NCI-H2171 treated with DMSO at 0.1 percent for 48 hours (cell line): ENCODE data around the gene NT5DC1.

ENCODE experiments used
- DNase-seq: peaks from one replicate; lab custom pipeline; 2025; lab: John Stamatoyannopoulos, UW

Gene NT5DC1

DNA sequence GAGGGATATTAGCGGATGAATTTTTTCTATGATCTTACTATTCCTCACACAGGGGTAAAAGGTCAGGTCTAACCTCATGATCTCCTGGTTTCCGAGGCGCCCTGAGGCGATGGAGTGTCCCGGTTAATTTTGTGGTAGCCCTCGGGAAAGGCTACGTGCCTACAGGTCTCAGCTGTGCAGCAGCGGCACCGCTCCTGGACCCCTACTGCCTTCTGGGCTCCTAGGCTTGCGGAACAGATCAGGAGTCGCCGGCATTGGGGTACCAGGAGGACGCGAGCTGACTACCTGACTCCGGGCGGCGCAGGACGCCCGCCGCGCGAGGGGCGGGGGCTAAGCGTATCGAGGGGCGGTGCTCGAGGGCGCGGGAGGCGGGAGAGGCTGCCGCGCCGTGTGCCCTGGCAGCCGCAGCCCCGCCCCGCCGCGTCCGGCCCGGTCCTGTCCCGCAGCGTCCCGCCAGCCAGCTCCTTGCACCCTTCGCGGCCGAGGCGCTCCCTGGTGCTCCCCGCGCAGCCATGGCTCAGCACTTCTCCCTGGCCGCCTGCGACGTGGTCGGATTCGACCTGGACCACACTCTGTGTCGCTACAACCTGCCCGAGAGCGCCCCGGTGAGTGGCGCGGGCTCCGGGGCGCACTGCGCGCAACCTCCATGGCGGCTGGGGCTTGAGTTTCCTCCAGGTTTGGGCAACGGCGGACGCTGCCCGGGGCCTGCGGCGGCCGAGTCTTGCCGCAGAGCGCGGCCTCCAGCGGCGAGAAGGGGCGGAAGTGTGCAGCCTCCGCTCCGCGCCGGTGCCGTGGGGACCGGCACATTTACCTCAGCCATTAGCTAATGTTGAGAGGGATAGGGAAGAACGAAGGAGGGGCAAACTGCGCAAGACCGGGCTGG lies at the start of gene NT5DC1:
Gene NT5DC1 (plus strand): TSS at position 435 of the 883 bp plus-strand sequence. CDS start 78 bp downstream, at position 513.
- DNase-seq, result peak; percentile 84

DNA sequence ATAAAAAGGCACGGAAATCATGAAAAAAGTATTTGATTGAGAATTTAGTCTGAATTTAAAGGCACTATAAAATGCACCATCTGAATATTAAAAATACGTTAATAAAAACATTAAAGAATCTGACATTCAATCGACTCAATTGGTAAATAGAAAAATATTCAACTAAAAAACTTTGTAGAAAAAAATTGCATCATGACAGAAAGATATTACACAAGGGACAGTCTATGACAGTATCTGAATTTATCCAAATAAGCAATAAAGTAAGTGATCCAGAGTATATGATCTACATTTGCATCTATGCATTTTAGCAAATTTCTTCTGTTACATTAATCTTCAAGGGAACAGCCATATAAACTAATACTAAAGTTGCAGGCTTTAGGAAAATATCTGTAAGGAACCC lies 49.4 kb upstream of the NT5DC1 start:
- DNase-seq, result no peak

DNA sequence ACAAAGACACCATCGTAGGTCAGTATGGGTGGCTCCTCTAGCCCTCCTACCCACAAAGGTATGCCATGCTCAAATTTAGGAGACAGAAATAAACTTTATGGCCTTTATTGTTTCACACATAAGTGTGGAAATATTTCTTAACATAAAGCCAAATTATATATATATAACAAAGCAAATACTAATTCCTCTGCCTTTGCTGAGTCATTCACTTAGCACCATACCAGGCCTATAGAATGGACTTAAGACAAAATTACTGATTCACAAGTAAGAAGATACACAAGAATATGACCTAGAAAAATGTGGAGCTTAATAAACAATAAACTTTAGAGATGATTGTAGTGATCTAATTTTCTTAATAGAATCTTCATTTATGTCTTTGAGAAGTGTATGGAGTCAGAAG lies 45.1 kb upstream of the NT5DC1 start:
- DNase-seq, result no peak

DNA sequence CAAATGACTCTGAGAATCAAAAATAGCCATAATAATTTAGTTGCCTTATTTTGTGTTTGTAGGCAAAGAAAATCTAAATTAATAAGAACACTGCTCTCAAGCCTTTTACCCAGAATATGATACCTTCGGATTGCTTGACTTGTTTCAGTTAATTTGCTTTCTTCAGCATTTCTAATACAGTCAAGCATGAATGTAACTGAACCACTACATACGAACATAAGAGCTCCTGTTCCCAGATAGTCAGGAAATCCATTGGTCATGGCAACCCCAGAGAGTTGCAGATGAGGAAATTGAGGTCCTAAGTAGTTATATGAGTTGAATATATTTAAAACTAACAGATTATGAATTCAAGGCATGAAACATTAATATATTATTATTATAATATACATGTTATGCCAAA lies 42.9 kb upstream of the NT5DC1 start:
- DNase-seq, result no peak

DNA sequence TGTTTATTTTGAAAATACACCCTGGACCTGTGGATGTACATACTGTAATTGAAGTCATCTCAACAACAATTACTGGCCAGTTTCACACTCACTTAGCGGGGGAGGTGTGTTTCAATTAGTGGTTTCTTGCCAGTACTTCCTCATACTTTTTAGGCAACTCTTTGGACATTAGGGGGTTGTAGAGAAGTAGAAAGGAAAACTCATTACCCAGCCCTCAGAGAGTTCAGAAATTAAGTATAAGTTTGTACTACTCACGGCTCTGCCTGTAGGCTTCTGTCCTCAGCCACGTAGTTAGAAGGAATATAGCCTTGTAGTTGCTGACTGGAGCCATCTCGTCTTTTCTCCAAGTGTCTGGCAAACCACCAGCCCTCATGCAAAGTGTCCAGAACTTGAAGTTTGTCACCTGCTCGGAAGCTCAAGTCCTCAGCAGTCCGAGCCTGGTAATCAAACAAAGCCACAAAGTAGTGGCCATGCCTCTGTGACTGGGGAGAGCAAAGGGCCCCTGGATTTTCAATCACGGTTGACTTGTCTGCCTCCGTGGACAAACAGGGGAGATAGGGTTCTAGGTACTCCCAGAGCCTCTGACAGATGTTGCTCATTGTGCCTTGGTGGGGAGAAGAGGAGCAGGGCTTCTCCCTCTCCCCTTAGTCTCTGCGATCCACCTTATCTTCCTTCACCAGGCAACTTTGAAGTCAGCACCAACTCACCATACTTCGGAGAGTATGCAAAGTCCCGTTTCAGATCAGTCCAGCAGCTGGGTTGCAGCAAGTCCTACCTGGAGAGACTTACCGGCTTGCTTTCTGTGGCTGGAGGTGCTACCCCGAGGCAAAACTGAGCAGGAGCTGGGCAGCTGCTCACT lies 40.7 kb upstream of the NT5DC1 start:
- no peak for DNase-seq

DNA sequence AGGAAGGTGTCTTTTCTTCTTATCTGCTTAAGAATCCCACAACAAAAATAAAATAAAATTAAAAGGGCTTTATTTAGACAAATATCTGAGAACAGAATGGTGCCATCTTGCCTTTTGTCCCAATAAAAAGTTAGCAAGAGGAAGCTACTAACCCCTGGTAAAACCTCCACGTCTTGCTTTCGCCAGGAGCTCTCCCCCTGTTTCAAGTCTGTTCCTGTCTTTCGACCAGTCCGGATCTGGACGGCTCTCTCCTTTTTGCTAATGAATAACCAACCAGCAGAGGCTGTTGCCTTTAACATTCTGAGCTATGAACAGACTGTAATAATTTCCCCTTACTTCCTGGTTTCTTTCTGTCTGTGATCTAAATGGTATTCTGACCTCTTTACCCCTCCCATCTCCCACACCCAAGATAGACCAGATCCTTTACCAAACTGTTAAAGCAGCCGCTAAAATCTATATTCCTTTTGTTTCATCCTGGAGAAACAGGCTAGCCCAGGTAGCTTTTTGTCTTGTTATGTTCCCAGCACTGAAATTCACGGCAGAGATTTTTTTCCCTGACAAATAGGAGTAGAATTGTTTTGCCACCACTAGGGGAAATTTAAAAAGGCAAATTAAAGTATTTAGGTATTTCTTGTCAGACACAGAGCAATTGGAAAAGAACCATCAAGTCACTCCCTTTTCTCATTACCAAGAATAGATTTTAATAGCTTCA lies 39.9 kb upstream of the NT5DC1 start, which contains the start of gene FRK:
Gene FRK (minus strand): TSS at position 320 of the 712 bp plus-strand sequence. CDS start 580 bp downstream, outside the sequence.
- no peak for DNase-seq

DNA sequence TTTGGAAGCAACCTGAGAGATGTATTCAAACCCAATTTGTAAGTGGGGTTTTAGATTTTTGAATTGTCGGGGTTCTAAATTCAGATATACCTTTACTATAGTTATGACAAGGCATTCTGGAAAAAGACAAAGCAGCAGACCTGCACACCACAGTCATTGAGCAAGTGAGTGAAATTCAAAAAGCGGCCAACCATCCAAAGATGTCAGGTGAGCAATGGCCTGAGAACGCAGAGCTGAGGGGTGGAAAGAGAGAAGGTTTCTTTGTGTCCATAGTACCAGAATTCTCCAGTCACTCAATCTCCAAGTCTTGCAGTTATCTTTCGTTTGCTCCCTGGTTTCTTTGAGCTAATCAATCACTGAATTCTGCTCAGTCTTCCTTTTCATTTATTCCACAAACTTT lies 38.2 kb upstream of the NT5DC1 start:
- no peak for DNase-seq

DNA sequence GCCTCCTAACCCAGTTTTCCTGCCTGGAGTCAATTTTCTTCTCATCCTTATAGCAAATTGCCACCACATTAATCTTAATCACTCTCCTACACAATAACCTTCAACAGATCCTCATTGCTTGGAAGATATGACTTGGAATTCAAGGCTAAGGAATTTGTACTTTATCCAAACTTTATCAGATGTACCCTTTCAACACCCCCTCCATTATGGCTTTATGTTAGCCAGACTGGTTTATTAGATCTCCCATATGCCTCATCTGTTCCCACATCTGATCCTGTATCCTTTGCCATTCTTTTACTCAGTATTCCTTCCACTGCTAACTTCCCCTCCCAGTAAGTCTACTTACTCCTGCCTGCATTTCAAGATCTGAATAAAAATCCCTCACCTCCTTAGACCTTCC lies 36.0 kb upstream of the NT5DC1 start:
- no peak for DNase-seq

DNA sequence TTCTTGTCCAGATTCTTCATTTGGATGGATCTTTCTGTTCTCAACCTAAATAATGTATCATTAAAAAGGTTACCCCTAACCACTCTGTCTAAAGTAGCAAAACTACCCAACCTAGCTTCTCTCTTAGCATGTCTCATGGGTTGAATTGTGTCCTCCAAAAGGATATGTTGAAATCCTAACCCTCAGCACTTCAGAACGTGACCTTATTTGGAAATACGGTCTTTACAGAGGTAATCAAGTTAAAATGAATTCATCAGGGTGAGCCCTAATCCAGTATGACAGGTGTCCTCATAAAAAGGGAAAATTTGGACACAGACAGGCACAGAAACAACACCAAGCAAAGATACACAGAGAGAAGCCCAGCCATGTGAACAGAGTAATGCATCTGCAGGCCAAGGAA lies 33.9 kb upstream of the NT5DC1 start:
- no peak for DNase-seq

DNA sequence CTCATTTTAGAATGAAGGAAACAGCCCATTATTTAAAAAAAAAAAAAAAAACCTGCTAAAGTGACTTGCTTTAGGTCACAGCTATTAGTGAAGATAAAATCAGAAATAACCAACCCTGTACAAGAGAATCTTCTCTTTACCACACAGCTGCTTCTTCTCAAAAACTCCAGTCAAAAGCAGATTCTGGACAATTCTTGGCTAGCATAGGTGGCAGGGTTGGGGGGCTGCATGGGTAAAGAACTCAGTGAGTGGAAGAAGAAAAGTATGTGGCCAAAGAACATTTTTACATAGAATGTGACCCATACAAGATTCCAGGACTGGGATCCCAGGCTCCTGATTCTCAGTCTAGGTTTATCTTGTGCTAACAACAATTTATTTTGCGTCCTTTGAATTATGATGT lies 30.6 kb upstream of the NT5DC1 start:
- DNase-seq, result no peak

DNA sequence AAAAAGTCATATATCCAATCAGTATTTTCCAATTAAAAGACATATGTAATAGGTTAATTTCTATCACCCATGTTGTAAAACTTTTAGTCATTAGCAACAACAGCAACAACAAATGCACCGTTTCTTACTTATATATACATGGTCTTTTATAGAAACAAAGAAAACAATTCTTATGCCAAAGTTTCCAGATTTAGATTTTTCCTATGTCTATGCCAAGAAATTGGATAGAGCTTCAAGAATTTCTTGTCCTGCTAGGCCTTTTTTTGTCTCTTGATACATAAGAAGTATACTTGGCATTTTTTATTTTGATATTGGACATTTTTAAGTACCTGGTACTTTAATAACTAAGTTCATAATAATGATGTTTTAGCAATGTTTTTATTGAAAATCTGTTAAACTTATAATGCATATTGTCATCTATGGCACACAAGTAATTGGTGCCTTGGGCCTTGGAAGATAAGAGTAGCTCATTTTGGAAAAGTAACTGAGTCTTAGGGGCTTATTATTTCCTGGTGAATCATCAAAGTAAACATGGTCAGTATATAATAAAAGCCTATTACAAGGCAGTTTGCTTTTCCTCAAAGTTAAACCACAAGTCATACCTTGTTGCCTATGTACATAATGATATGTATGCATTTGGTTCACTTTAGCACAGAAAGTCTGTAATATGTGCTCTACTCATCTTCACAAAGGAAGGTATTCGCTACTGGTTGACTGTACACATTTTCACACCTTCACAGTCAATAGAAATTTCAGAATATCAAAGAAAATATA lies 29.9 kb upstream of the NT5DC1 start:
- no peak for DNase-seq

DNA sequence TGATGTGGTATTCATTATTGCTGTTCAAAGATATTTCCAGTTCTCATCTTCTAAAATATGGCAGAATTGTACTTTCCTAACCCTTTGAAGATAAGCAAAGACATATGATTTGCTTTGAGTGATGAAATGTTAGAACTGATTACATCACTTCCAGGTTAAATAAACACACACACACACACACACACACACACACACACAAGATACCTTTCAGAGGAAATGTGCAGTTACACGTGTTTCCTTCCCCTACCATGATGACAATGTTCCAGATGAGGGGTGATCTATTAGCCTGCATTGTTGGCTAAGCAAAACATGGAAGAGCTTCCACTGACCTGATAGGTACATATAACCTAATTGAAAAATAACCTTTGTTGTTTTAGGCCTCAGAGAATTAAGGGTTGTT lies 28.3 kb upstream of the NT5DC1 start:
- no peak for DNase-seq

DNA sequence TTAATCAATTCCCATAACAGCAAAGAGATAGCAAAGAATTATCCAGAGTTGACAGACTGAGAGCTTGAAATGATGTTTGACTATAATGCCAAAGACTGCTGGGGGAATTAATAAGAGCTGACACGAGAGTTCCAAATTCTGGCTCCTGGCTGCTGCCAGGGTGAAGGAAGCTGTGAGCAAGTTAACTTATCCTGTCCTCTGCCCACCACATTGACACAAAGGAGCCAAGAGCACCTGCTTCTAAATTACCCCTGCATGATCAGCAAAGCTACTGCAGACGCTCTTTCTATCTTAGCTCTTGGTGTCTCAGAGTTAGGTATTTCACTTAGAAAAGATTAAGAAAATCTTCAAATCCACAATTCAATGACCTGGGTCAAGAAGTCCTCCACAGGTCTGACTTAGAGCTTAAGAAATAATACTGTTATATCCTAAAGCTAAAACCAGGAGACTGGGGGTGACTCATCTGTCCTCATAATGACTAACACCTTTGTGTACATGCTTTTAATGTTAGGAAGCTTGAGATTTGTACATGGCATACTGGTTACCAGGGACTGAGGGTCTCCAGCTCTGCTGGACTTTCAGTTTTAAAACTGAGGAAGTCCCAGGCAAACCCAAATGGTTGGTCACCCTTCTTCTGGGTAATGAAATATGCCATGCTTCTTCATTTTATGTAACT lies 26.8 kb upstream of the NT5DC1 start:
- no peak for DNase-seq

DNA sequence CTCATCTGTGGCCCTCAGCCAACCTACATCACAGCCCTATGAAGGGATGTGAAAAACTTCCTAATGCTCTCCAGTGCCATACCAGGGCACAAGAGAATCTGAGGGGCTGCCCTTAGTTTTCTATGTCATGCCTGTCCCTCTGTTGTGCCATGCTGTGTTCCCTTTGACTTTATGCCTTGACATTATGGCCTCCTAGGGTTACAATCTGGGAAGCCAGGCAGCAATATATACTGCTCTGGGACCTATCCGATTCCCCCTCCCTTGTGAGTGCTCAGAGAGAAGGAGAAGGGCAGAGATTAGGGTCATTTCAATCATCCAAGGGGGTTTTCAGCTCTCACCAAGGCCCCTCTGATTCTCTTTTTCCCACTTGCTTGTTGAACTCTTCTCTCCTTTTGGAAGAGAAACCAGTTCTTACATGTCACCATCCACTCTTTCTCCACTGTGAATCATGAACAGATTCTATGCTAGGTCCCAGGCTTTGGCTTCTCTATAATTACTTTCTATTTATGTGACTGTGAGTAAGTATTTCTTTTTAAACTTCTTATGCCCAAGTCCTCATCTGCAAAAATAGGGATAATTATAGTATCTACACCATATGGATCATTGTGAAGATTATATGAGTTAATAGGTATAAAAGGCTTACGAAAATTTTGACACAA lies 25.8 kb upstream of the NT5DC1 start:
- no peak for DNase-seq

DNA sequence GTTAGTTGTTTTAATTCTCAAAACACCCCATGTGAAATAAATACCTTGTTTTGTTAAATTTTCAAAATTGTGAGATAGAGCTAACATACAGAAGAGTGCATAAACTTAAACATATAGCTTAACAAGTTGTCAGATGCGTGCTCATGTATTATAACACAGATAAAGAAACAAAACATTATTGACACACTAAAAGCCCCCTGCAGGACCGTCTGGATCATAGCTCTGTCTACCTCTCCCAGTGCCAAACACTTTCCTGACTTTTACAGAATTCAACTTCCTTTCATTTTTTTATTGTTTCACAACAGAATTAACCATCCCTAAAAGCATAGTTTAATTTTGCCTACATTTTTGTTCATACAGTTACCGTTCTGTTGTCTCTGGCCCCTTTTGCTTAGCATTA lies 22.1 kb upstream of the NT5DC1 start:
- no peak for DNase-seq

DNA sequence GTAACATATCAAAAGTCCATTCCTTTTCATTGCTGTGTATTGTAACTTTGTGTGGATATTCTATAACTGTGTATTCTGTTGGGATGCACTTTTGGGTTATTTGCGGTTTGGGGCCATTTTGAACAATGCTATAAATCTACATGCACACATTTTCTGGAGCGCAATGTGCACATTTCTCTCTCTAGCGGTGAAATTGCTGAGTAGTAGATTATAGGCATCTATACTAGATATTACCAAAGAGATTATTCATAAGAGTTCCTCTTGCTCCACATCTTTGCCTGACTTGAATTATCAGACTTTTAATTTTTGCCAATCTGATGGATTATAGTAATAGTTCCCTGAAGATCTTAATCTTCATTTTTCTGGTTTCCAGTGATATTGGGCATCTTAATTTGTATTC lies 21.7 kb upstream of the NT5DC1 start:
- DNase-seq, result no peak

DNA sequence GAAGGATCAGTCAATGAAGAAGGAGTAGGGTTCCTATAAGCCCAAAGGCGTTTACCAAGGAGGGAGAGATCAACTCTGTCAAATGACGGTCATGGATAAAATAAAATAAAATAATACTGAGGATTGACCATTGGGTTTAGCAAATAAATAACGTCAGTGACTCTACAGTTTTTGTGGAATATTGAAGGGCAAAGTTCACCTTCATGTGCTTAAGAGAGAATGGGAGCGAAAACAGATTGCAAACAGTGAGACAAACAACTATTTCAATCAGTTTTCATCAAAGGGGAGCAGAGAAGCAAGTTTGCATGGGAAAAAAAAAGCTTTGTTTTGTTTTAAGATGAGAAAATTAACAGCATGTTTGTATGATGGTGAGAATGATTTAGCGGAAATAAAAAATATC lies 17.6 kb upstream of the NT5DC1 start:
- DNase-seq, result no peak

DNA sequence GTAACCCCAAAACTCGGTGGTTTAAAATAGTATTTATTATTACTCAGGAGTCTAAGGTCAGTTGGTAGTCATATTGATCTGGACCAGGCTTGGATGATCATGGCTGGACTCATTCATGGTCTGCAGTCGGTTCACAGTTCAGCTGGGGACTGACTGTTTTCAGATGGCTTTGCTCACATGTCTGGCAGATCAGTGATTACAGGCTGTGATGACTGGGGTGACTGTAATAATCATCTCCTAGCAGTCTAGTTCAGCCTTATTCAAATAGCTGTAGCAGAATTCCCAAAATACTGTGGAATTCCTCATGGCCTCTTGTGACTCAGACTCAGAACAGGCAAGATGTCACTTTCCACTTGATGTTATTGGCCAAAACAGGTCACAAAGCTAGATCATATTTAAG lies 16.4 kb upstream of the NT5DC1 start:
- no peak for DNase-seq

DNA sequence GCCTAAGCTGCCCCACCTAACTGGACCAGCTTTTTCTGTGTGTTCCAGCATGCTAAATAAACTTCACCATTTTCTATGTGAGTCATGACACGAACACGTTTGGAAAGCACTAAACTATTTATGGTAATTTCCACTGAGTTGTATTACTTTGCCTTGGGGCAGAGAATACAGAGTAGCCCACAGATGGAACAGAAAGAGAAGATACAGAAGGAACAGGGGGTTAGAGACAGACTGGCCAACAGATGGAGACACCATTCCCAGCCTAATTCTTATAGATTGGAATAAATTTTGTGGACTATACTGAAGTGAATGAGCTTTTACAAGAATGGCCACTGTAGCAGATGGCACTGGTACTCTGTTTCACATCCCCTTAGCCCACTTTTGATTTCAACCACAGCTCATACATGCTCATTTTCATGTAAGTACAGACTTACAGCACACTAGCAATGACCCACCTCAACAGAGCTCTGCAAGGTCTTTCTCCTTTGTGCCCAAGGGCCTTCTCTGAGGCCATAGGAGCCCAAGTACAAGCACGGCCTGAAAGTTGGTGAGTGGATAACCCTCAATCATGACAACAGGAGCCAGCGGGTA lies 13.1 kb upstream of the NT5DC1 start:
- no peak for DNase-seq

DNA sequence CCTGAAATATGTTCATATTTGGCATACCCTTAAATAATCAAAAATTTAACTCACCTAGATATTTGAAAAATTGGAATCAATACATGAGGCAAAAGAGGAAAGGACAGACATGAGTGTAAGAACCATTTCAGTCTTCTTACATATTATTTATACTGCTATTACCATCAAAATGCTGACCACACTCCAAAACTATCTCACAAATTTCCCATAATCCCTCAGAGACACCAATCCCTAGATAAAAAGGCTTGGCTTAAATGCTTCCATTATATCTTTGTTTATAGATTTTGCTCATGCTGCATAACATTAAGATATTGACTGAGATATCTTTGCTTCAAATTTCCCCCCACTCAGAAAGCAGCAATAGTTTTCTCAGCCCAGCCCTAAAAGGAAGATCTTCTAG lies 11.7 kb upstream of the NT5DC1 start:
- DNase-seq, result no peak
